ENCODE results near the gene LRRC1. TPM values are rescaled to one million over a fixed set of nuclear protein-coding genes. Genes with fewer than 3 reads are reported as not detected.

The LRRC1 gene
- total and polyA plus RNA-seq, 2 of the 8 experiments (the other 6 are each of a cell fraction or from before 2014, with no cell fraction given) = 6.7 to 15.9 TPM

GRCh38 chr6:53750052-53750650, 44.7 kb upstream of the LRRC1 start:
- Histone ChIP-seq H4K20me1 (replicated peaks in 1 of 2; ENCODE audit: control insufficient read depth in 1 of 2, insufficient read depth in 2 of 2, low read length in 2 of 2) (no peaks in the 10 kb centered on the region), H2BK20ac (ENCODE audit: low read length) (no peak overlapping the region), H3K4me1 (replicated peaks in 1 of 4; ENCODE audit: control insufficient read depth in 3 of 4, insufficient read depth in 4 of 4, low read length in 3 of 4) (no peaks in the 10 kb centered on the region), H3K14ac (ENCODE audit: insufficient read length) (no peak overlapping the region), H3K36me3 (ENCODE audit: control insufficient read depth in 2 of 4, insufficient read depth in 4 of 4, low read length in 3 of 4) (no peaks in the 10 kb centered on the region), H4K8ac (ENCODE audit: extremely low read depth, insufficient read depth, low read length) (no peak overlapping the region), H3K4me3 (ENCODE audit: extremely low read depth in 1 of 4, insufficient read depth in 2 of 4, low read depth in 3 of 4, low read length in 4 of 4) (no peak overlapping the region), H3K23me2 (ENCODE audit: low read depth, low read length) (no peaks in the 10 kb centered on the region), H2BK15ac (ENCODE audit: low read length) (no peak overlapping the region), H3K79me2 (ENCODE audit: control insufficient read depth in 1 of 2, insufficient read depth in 2 of 2, low read length in 2 of 2) (no peaks in the 10 kb centered on the region), H3K23ac (ENCODE audit: insufficient read length) (no peak overlapping the region), H2BK120ac (replicated peaks; ENCODE audit: low read depth, low read length) (no peak overlapping the region), H3K18ac (ENCODE audit: extremely low read depth, low read length) (no peak overlapping the region), H2AK5ac (ENCODE audit: low read depth, low read length) (no peak overlapping the region), H3K27me3 (replicated peaks in 1 of 4; ENCODE audit: control insufficient read depth in 3 of 4, extremely low read depth in 1 of 4, insufficient read depth in 3 of 4, low read length in 3 of 4) (no peaks in the 10 kb centered on the region), H3K56ac (replicated peaks; ENCODE audit: insufficient read length, low read depth, low read length) (no peak overlapping the region), H3K27ac (ENCODE audit: low read depth, low read length) (no peak overlapping the region), H3K79me1 (ENCODE audit: low read depth, low read length) (no peaks in the 10 kb centered on the region), H4K5ac (ENCODE audit: insufficient read length, low read depth, low read length) (no peak overlapping the region), H4K91ac (replicated peaks; ENCODE audit: insufficient read length, low read length) (no peak overlapping the region), H3K4ac (replicated peaks; ENCODE audit: insufficient read length, low read depth, low read length) (no peak overlapping the region), H3K4me2 (ENCODE audit: insufficient read depth in 1 of 2, low read depth in 2 of 2, low read length in 2 of 2) (no peak overlapping the region), H3K9me3 (ENCODE audit: insufficient read depth in 2 of 2, low read depth in 1 of 2, low read length in 1 of 2) (no peaks in the 10 kb centered on the region), H2BK5ac (ENCODE audit: low read depth, low read length) (no peak overlapping the region), H3K9ac (replicated peaks in 1 of 4; ENCODE audit: extremely low read depth in 1 of 4, low read depth in 3 of 4, low read length in 3 of 4) (no peak overlapping the region), H2BK12ac (ENCODE audit: low read depth, low read length) (no peak overlapping the region), H2AFZ (ENCODE audit: low read length) (no peak overlapping the region)
- 91% methylated on average over 2 of the region's 2 CpGs; no CpG with 5 or more reads in 1 of the 2 experiments for WGBS, 2 experiments (ENCODE audit: extremely low coverage in 1 of 2, insufficient coverage in 1 of 2, insufficient read length in 1 of 2, insufficient replicate concordance in 2 of 2, low coverage in 1 of 2, low lambda C conversion rate in 2 of 2, missing lambda C conversion rate in 1 of 2)
- ChIA-PET CTCF (ENCODE audit: partially characterized antibody) (interaction anchor here (0.6 to 3.3 kb wide), 5 partner anchors 12 to 206 kb away, joined by 4 to 17 read pairs (median 8); no protein-coding TSS in a partner anchor), POLR2A (ENCODE audit: partially characterized antibody) (interaction anchor here (1.1 kb wide), 1 partner anchor 10 kb away, joined by 3 read pairs; no protein-coding TSS in a partner anchor)
- DNase-seq (ENCODE audit: low read depth in 1 of 2, low spot score in 2 of 2) (no peak), FAIRE-seq (no peak)
- TF ChIP-seq BRCA1 (IDR thresholded peaks at IDR 0.05; ENCODE audit: low read depth, low read length) = no peak
- no peak for TF ChIP-seq FOSL1 (IDR thresholded peaks at IDR 0.05; ENCODE audit: insufficient read depth, low read depth, low read length)
- TF ChIP-seq SP1 (IDR thresholded peaks at IDR 0.05; ENCODE audit: low read depth, low read length) = no peak
- TF ChIP-seq POLR2A (IDR thresholded peaks at IDR 0.05; ENCODE audit: control extremely low read depth in 1 of 2, low read depth in 2 of 2, low read length in 2 of 2) = no peak
- no peak for TF ChIP-seq ATF2 (IDR thresholded peaks at IDR 0.05; ENCODE audit: low read length)
- TF ChIP-seq TCF12 (IDR thresholded peaks at IDR 0.05; ENCODE audit: low read depth, low read length) = no peak
- TF ChIP-seq MAFK (IDR thresholded peaks at IDR 0.05; ENCODE audit: low read depth, low read length) = no peak
- TF ChIP-seq SIX5 (IDR thresholded peaks at IDR 0.05; ENCODE audit: low read depth, low read length) = no peak
- no peak for TF ChIP-seq PHF8 (conservative IDR thresholded peaks at IDR 0.05; ENCODE audit: low read depth, low read length)
- no peak for TF ChIP-seq RFX5 (IDR thresholded peaks at IDR 0.05; ENCODE audit: borderline replicate concordance, low read depth, low read length)
